GM03348 (cell line): Measurements from ENCODE around the gene GARNL3.
A peak's percentile ranks its signal among the peaks of the same experiment; 100 is the strongest.

Experiments
- DNase-seq: peaks from one replicate; pipeline ENCODE4 v3.0.0; 2012; ENCODE audit warnings: low spot score

GARNL3 gene

GRCh38 chr9:127349483-127350113 lies 85.0 kb downstream of the GARNL3 start:
- no peak for DNase-seq

GRCh38 chr9:127351182-127352166 lies 86.9 kb downstream of the GARNL3 start:
- no peak for DNase-seq

GRCh38 chr9:127353882-127354281 lies 89.3 kb downstream of the GARNL3 start:
- DNase-seq: no peak

GRCh38 chr9:127356906-127357305 lies 92.3 kb downstream of the GARNL3 start:
- no peak for DNase-seq

DNA sequence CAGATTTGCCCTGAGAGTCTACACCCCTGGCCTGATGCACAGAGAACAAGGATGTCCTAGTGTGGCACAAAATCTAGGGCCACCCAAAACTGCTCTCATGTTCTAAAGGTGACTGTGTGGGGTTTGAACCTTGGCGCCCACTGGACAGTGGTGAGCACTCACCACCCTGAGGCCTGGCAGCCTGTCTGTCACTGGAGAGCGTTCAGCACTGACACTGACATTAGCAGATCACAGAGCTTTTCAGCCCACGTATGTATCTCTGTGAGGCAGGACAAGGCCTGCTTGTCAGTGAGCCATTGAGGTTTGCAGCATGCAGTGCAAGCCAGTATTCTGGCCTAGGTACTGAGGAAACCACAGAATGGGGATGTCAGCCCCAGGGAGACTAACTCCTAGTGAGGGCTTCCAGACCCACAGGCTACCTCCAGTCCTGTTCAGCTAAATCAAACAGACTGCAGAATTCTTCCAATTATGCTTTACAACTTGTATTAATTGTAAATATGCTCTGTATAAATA lies 93.5 kb downstream of the GARNL3 start:
- no peak for DNase-seq

DNA sequence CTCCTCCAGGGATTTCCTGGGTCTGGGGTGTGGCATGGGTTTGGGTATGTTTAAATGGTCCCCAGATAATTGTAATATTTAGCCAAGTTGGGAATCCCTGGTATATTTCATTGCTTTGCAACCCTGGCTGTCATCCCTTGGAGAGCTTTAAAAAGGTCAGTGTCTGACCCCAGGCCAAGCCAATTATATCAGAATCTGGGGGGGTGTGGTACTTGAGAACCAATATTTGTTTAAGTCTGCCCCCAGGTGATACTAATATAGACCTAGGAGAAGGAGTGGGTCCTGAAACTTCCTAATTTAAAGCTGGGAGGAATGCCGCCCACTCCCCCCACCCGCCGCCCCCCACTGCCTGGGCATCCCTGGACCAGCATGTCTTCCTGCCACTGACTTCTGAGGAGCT lies 94.2 kb downstream of the GARNL3 start:
- DNase-seq: no peak

- peak; percentile 46 for DNase-seq
These were observed 95.7 kb downstream of the GARNL3 start for GRCh38 chr9:127360250-127360649.

GRCh38 chr9:127360829-127361228 lies 96.3 kb downstream of the GARNL3 start:
- no peak for DNase-seq

DNA sequence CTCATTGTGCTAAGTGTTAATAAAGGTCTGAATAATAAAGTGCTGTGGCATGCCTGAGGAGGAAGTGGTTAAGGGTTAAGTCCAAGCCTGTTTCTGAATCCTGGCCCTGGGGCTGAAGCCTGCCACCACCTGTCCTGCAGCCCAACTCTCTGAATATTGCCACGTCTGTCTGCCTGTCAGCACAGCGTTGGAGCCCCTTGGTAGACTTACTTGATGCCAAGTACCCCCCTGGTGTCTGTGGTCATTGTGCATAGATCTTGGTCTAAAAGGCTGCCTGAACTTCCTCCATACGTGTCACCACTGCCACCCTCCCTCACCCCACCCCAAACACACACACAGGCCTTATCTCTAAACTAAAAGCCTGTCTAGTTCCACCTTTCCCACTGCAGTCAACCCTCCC lies 97.0 kb downstream of the GARNL3 start:
- no peak for DNase-seq

DNA sequence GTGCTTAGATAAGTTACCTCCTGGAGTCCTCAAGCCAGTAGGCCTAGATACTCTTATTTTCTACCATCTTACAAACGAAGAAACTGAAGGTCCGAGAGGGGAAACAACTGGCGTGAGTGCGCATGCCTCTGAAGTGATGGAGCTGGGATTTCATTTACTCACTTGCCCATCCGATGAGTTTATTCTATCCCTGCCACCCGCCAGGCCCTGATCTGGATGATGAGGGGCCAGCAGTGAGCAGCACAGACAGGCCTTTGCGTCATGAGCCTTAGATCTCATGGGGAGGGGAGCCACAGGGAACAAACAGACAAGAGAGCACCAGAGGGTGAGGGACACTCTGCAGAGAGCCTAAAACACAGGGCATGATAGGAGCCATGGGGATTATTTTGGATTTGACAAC lies 98.3 kb downstream of the GARNL3 start:
- DNase-seq: no peak

DNA sequence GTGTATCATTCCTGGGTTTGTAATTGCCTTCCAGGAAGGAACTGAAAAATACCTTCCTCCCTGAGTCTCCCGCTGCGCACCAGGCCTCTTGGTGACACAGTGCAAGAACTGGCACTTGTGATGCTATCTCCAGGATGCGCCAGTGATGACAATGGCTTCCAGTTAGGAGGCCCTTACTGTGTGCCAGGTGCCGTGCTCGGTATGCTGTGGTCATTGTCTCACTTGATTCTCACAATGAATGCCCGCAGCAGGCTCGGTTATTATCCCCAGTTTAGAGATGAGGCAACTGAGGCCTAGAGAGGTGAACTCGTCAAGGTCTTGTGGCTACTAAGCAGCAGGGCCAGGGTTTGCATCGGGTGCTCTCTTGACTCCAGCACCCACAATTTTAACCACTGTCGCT lies 100.9 kb downstream of the GARNL3 start:
- DNase-seq: no peak

- no peak for DNase-seq
These were observed 102.0 kb downstream of the GARNL3 start for GRCh38 chr9:127366594-127366993.

GRCh38 chr9:127368852-127369402 lies 104.4 kb downstream of the GARNL3 start:
- DNase-seq: no peak

- DNase-seq: no peak
These were observed 104.9 kb downstream of the GARNL3 start for GRCh38 chr9:127369428-127369827.

- no peak for DNase-seq
These were observed 105.6 kb downstream of the GARNL3 start for GRCh38 chr9:127370147-127370579.

GRCh38 chr9:127370672-127371648 lies 106.4 kb downstream of the GARNL3 start:
- no peak for DNase-seq

GRCh38 chr9:127380479-127380878 lies 115.9 kb downstream of the GARNL3 start:
- DNase-seq: no peak

DNA sequence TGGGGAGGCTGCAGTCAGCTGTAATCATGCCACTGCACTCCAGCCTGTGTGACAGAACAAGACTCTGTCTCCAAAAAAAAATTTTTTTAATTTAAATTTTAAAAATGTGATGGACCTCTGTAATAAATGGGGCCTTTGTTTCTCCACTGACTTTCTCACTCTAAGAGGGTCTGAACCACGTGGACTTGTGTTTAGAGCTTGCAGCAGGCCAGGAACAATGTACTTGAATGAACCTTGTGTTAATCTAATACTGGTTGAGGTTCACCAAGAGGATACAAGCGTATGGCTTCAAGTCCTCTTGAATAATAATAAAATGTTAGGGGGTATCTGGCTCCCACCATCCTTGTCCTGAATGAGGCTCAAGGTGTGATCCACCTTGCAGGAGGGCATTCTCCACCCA lies 118.0 kb downstream of the GARNL3 start:
- DNase-seq: no peak

DNA sequence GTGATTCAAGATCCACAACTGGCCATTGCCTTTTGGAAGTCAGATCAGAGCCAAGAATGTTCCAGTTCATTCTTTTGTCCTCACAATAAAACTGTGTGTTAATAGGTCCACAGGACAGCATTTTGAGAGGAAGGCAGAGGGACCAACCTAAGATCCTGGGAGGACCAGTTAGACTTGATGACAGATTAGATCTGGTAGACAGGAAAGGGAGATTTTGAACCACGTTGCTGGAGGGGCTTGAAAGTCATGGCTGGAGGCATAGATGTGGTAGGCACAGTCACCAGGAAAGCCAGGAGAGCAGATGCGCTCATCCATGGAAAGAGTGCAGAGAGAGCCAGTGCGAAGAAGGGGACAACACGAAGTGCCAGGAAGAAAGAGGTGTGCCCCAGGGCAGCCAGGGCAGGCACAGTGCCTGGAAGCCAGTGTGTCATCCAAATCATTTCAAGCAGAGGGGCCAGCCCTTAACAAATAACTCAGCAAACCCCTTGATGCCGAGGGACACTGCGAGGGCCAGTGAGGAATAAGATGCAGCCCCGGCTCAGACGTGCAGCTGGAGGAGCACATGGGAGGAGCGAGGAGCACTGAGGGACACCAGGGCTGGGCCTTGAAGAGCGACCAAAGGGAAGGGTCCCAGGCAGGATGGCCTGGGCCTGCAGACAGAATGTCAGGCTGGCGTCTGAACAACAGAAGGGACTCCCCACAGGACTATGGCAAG lies 119.6 kb downstream of the GARNL3 start:
- no peak for DNase-seq

- DNase-seq: no peak
These were observed 120.3 kb downstream of the GARNL3 start for GRCh38 chr9:127384901-127385300.

DNA sequence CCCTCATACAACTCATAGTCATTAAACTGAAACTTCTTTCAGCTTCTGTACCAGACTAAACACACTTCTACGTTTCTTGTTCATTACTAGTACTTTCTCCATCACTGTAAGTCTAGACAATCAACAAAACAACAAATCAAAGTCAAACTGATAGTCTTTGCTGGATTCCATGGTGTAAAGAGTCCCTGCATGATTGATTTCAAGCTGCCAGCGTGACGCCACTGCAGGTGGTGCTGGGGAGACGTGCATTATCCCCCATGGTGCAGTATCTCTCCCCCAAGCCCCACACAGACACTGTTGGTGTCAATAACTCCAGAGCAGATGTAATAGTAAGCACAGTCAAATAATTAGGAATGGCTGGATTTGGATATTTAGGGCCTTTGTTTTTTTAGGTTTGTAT lies 121.7 kb downstream of the GARNL3 start:
- DNase-seq: no peak
